B cell (primary cell): ENCODE results near the gene METTL9. TPM values are rescaled to one million over a fixed set of nuclear protein-coding genes. Genes with fewer than 3 reads are reported as not detected.

Experiments
- ATAC-seq: fragments of 200-7000 bp; cut with Tn5 transposase; one replicate; pipeline ENCODE4 v1.10.0; 2021; ENCODE audit warnings: low read depth, mild to moderate bottlenecking, moderate number of reproducible peaks, moderate library complexity
- CTCF ChIA-PET: fragments of 350-600 bp; sonication (Branson Sonifier 250); formaldehyde crosslinking; loops from one replicate; lab custom pipeline; 2021; ENCODE audit warnings: antibody characterized with exemption, inconsistent platforms; lab: Charles Lee
- POLR2A ChIA-PET: fragments of 350-600 bp; sonication (Branson Sonifier 250); formaldehyde crosslinking; loops from one replicate; lab custom pipeline; 2021; ENCODE audit warnings: antibody characterized with exemption; lab: Charles Lee
- DNase-seq: peaks from one replicate; pipeline ENCODE4 v3.0.0; 2013
- H2AFZ ChIP-seq: 2 replicates; pipeline ENCODE4 v1.6.1; 2012; ENCODE audit warnings: mild to moderate bottlenecking, low read depth, low read length; ENCODE audit not compliant: insufficient read depth, poor library complexity, severe bottlenecking
- H3K27ac ChIP-seq, 2 donors: 1 replicate in 1 of 2; 2 replicates in 1 of 2; pipeline ENCODE4 v1.5.1; 2012 to 2013; ENCODE audit warnings: low read length in 2 of 2, mild to moderate bottlenecking in 2 of 2, moderate library complexity in 1 of 2
- H3K27me3 ChIP-seq, 4 experiments: fragments of 200-600 bp in 1 of 4; sonication (generic) in 1 of 4; replicated peaks in 1 of 4; 1 replicate in 2 of 4; 2 replicates in 2 of 4; pipeline versions ENCODE4 v1.6.1 to v1.7.0; 2013 to 2016; ENCODE audit warnings: low read length in 3 of 4, mild to moderate bottlenecking in 2 of 4, mixed read lengths in 1 of 4, moderate library complexity in 1 of 4; ENCODE audit not compliant: insufficient read depth in 4 of 4, control insufficient read depth in 3 of 4; ENCODE audit errors: control extremely low read depth in 1 of 4
- H3K36me3 ChIP-seq, 2 experiments: replicated peaks in 1 of 2; 1 replicate in 1 of 2; 2 replicates in 1 of 2; pipeline versions ENCODE4 v1.6.1 to v1.7.1; 2013; ENCODE audit warnings: low read length in 1 of 2; ENCODE audit not compliant: insufficient read depth in 2 of 2, control insufficient read depth in 1 of 2; ENCODE audit errors: control extremely low read depth in 1 of 2, extremely low read depth in 1 of 2
- H3K4me1 ChIP-seq, 2 donors: fragments of 200-600 bp in 1 of 2; sonication (generic) in 1 of 2; 1 replicate in 1 of 2; 2 replicates in 1 of 2; pipeline versions ENCODE4 v1.5.1 to v1.6.1; 2013 to 2017; ENCODE audit warnings: low read length in 2 of 2; ENCODE audit not compliant: control insufficient read depth in 2 of 2, insufficient read depth in 2 of 2
- H3K4me2 ChIP-seq: replicated peaks from 2 replicates; pipeline ENCODE3; 2012; ENCODE audit warnings: mild to moderate bottlenecking, low read depth, low read length; ENCODE audit not compliant: poor library complexity, severe bottlenecking
- H3K4me3 ChIP-seq, 5 experiments: fragments of 200-600 bp in 1 of 5; sonication (generic) in 1 of 5; 1 replicate in 3 of 5; 2 replicates in 2 of 5; pipeline versions ENCODE4 v1.5.1 to v1.7.0; 2011 to 2016; ENCODE audit warnings: low read length in 4 of 5, mild to moderate bottlenecking in 4 of 5, low read depth in 2 of 5, control low read depth in 1 of 5, moderate library complexity in 1 of 5; ENCODE audit not compliant: insufficient read depth in 1 of 5; ENCODE audit errors: control extremely low read depth in 1 of 5, extremely low read depth in 1 of 5
- H3K79me2 ChIP-seq: fragments of 200-600 bp; sonication (generic); one replicate; pipeline ENCODE4 v1.6.0; 2016; ENCODE audit warnings: low read length; ENCODE audit not compliant: control insufficient read depth, insufficient read depth
- H3K9ac ChIP-seq: fragments of 200-600 bp; sonication (generic); 2 replicates; pipeline ENCODE4 v1.6.1; 2017; ENCODE audit warnings: mild to moderate bottlenecking, low read length, moderate library complexity
- H3K9me3 ChIP-seq, 3 donors: one replicate each; pipeline versions ENCODE4 v1.6.1 to v1.7.1; 2013; ENCODE audit warnings: low read length in 2 of 3; ENCODE audit not compliant: control insufficient read depth in 2 of 3, insufficient read depth in 1 of 3; ENCODE audit errors: control extremely low read depth in 1 of 3
- H4K20me1 ChIP-seq: 2 replicates; pipeline ENCODE4 v1.6.0; 2012; ENCODE audit warnings: mild to moderate bottlenecking, low read length; ENCODE audit not compliant: insufficient read depth, control insufficient read depth, poor library complexity, severe bottlenecking
- H3K27ac Mint-ChIP-seq: one replicate; pipeline ENCODE4 v1.8.0; 2021; ENCODE audit warnings: mixed read lengths
- H3K27me3 Mint-ChIP-seq: one replicate; pipeline ENCODE4 v1.8.0; 2021; ENCODE audit warnings: mixed read lengths
- H3K4me1 Mint-ChIP-seq: one replicate; pipeline ENCODE4 v1.8.0; 2021; ENCODE audit warnings: mixed read lengths
- H3K4me3 Mint-ChIP-seq: one replicate; pipeline ENCODE4 v1.8.0; 2021; ENCODE audit warnings: mixed read lengths
- H3K9me3 Mint-ChIP-seq: one replicate; pipeline ENCODE4 v1.8.0; 2022; ENCODE audit warnings: mixed read lengths; ENCODE audit not compliant: insufficient read depth
- EZH2 ChIP-seq: IDR thresholded peaks from 2 replicates; pipeline ENCODE4 v1.6.1; 2012; ENCODE audit warnings: borderline replicate concordance, low read depth, mild to moderate bottlenecking, moderate library complexity, low read length; ENCODE audit not compliant: insufficient read depth, poor library complexity, severe bottlenecking
- WGBS: methylation state at CpG from one replicate; pipeline ENCODE4 v1.1.5; 2013; ENCODE audit warnings: missing lambda C conversion rate; ENCODE audit not compliant: insufficient coverage; 5-methylcytosine and 5-hydroxymethylcytosine counted together
- intact Hi-C: fragments of 100-400 bp; cut with micrococcal nuclease; formaldehyde crosslinking; loops from one replicate; pipeline ENCODE4 v1.10.0; 2022
- polyA plus RNA-seq: library from polyadenylated mRNA; depleted of rRNA; stranded (reverse); fragments of >200 nt; gene quantifications from 2 replicates; pipeline ENCODE4 v1.2.3, GENCODE V29; 2012
- total RNA-seq, 2 donors: library from RNA; stranded (reverse); fragments of 120-200 nt in 1 of 2; gene quantifications; 1 replicate in 1 of 2; 2 replicates in 1 of 2; pipeline versions ENCODE4 v1.2.3 to v1.2.4, GENCODE V29; 2013 to 2022
- TF ChIP-seq, protein P1 (sequence below): fragments of 200-600 bp; IDR thresholded peaks from one replicate; pipeline ENCODE4 v1.8.0; 2022; ENCODE audit warnings: antibody characterized with exemption, mild to moderate bottlenecking

The METTL9 gene
- total and polyA plus RNA-seq, 2 donors (not counting 1 experiment from before 2014, with no cell fraction given): 34.0 to 57.7 TPM

DNA sequence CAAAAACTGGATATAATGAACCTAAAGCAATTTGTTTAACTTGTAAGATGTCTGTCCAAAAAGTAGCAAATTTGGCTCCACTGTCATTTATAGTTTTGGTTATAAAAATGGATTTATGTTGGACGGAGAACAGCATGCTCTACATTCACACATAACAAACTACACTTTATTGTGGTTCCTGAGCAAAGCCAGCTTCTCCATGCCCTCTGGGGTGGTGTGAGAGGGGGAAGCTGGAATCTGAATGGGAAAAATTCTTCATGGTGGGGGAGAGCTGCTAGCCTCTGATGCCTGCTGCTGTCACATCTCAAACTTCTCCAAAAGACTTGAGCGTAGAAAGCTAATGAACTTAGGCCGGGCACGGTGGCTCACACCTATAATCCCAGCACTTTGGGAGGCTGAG, 9.8 kb upstream of the METTL9 start:
- no peaks in the 10 kb centered on the region for H3K27me3 ChIP-seq
- no peak overlapping the region for H3K4me2 ChIP-seq
- TF ChIP-seq, protein P1, sequence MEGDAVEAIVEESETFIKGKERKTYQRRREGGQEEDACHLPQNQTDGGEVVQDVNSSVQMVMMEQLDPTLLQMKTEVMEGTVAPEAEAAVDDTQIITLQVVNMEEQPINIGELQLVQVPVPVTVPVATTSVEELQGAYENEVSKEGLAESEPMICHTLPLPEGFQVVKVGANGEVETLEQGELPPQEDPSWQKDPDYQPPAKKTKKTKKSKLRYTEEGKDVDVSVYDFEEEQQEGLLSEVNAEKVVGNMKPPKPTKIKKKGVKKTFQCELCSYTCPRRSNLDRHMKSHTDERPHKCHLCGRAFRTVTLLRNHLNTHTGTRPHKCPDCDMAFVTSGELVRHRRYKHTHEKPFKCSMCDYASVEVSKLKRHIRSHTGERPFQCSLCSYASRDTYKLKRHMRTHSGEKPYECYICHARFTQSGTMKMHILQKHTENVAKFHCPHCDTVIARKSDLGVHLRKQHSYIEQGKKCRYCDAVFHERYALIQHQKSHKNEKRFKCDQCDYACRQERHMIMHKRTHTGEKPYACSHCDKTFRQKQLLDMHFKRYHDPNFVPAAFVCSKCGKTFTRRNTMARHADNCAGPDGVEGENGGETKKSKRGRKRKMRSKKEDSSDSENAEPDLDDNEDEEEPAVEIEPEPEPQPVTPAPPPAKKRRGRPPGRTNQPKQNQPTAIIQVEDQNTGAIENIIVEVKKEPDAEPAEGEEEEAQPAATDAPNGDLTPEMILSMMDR: no peak
- no peak for TF ChIP-seq EZH2
- H3K9ac ChIP-seq: no peak overlapping the region
- Mint-ChIP-seq H3K4me3 (no peak overlapping the region), H3K9me3 (no peaks in the 10 kb centered on the region), H3K27me3 (peaks cover 4% of the 10 kb centered on the region), H3K27ac (no peak overlapping the region), H3K4me1 (peaks cover 14% of the 10 kb centered on the region)
- no peaks in the 10 kb centered on the region for H4K20me1 ChIP-seq
- no CpG with 5 or more reads among the region's 4 CpGs for WGBS
- H2AFZ ChIP-seq: no peak overlapping the region
- H3K79me2 ChIP-seq: no peaks in the 10 kb centered on the region
- intact Hi-C loops: no loop called here
- H3K4me1 ChIP-seq: peaks cover 5 to 8% of the 10 kb centered on the region in 2 donors
- no peaks in the 10 kb centered on the region for H3K36me3 ChIP-seq
- no peak overlapping the region for H3K4me3 ChIP-seq
- ATAC-seq (no peak), DNase-seq (no peak)
- ChIA-PET CTCF (interaction anchor here (0.8 to 3.1 kb wide), 5 partner anchors 12 to 69 kb away, joined by 3 to 15 read pairs (median 4); no protein-coding TSS in a partner anchor), POLR2A (no interaction called here)
- H3K27ac ChIP-seq: no peak overlapping the region
- no peaks in the 10 kb centered on the region for H3K9me3 ChIP-seq

DNA sequence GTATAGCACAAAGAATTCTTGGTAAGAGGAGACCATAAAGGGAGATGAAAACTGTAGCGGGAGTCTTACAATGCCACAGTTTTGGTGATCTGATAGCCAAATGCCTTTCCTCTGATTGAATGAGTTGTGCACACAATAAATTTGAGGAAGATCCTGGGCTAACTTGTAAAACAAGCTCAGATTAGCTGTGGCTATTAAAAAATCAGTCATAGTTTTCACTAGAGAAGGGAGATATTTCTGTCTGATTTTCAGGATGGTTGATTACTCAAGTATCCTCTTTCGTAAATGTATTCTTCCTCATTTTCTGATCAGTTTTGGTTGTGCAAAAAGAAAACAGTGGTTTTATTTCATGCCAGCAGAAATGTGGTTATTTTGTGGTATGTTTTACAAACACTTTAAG, 9.1 kb upstream of the METTL9 start:
- Histone ChIP-seq H3K27me3 (no peaks in the 10 kb centered on the region), H2AFZ (no peak overlapping the region), H3K9me3 (no peaks in the 10 kb centered on the region), H3K79me2 (no peaks in the 10 kb centered on the region), H3K4me2 (peak overlapping the region; percentile 39), H4K20me1 (no peaks in the 10 kb centered on the region), H3K4me3 (peak overlapping the region in 1 of 5 experiments; percentile 11), H3K27ac (no peak overlapping the region), H3K4me1 (peaks cover 5 to 8% of the 10 kb centered on the region in 2 donors), H3K9ac (no peak overlapping the region), H3K36me3 (no peaks in the 10 kb centered on the region)
- ChIA-PET CTCF (interaction anchor here (0.8 to 3.1 kb wide), 5 partner anchors 11 to 68 kb away, joined by 3 to 15 read pairs (median 4); no protein-coding TSS in a partner anchor), POLR2A (no interaction called here)
- TF ChIP-seq EZH2: no peak
- TF ChIP-seq, protein P1: no peak
- peaks cover 4% of the 10 kb centered on the region for H3K27me3 Mint-ChIP-seq
- 80% methylated on average over 1 of the region's 2 CpGs for WGBS
- H3K4me3 Mint-ChIP-seq: no peak overlapping the region
- no peaks in the 10 kb centered on the region for H3K9me3 Mint-ChIP-seq
- H3K27ac Mint-ChIP-seq: peak overlapping the region; percentile 63
- DNase-seq: no peak
- intact Hi-C loops: no loop called here
- H3K4me1 Mint-ChIP-seq: peaks cover 14% of the 10 kb centered on the region
- no peak for ATAC-seq
